GM21717 (cell line): ENCODE data around the gene POU2AF1.

ENCODE experiments used
- ATAC-seq: cut with Tn5 transposase; IDR thresholded peaks from one replicate; pipeline ENCODE4 v1.9.1; 2021; ENCODE audit warnings: mild to moderate bottlenecking, moderate library complexity; ENCODE audit not compliant: unreplicated experiment

Gene POU2AF1

GRCh38 chr11:111349191-111349695 lies 29.8 kb downstream of the POU2AF1 start:
- no peak for ATAC-seq

GRCh38 chr11:111348147-111348546 lies 30.9 kb downstream of the POU2AF1 start:
- ATAC-seq = no peak

- no peak for ATAC-seq
These were observed 31.4 kb downstream of the POU2AF1 start for GRCh38 chr11:111347723-111348115.

- no peak for ATAC-seq
These were observed 31.9 kb downstream of the POU2AF1 start for GRCh38 chr11:111347002-111347722.

DNA sequence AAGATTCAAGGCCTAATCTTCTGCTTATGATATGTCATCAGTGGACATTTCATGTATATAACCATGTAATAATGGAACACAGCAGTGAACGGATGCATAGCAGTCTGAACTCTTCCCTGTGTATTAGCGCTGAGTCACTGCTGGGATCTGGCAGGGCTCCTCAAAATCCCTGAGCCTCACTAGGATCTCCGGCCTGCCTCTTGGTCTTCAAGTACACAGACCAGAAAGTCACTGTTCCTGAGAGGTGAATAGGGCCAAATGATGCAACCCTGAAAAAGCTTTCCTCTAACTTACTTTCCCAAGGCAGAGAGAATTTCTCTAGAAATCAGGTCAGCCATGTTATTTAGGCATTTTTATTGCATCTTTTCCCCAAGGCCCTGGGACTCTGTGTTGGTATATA lies 35.0 kb downstream of the POU2AF1 start:
- no peak for ATAC-seq

DNA sequence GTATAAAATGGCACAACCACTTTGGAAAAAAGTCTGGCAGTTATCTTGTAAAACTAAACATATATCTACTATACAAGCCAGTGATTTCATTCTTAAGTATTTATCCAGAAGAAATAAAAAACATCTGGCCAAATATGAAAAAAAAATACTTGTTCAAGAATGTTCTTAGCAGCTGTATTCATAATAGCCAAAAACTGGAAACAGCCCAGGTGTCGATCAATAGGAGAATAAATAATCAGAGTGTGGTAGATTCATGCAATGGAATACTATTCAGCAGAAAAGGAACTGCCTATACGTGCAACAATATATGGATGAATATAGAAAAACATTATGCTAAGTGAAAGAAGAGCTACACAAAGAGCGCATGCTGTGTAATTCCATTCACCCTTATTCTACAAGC lies 36.7 kb downstream of the POU2AF1 start:
- ATAC-seq = no peak

DNA sequence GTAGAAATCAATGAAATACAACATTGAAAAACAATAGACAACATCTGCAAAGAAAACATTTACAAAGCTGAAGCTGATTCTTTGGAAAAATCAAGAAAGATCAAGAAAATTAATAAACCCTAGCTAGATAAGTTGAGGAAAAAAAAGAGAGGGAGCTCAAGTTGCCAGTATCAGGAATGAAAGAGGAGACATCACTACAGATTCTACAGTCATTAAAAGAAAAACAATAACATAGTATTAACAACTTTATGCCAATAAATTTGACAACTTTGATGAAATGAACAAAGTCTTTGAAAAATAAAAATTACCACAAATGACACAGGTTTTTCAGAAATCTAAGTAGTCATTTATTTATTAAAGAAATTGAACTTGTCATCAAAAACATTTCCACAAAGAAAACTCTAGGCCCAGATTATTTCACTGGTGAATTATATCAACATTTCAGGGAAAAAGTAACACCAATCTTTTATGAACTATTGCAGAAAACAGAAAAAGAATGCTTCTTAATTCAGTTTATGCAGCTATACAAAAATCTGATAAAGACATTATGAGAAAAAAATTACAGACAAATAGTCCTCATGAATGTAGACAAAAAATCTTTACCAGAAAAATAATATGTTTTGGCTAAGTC lies 39.2 kb downstream of the POU2AF1 start:
- no peak for ATAC-seq

DNA sequence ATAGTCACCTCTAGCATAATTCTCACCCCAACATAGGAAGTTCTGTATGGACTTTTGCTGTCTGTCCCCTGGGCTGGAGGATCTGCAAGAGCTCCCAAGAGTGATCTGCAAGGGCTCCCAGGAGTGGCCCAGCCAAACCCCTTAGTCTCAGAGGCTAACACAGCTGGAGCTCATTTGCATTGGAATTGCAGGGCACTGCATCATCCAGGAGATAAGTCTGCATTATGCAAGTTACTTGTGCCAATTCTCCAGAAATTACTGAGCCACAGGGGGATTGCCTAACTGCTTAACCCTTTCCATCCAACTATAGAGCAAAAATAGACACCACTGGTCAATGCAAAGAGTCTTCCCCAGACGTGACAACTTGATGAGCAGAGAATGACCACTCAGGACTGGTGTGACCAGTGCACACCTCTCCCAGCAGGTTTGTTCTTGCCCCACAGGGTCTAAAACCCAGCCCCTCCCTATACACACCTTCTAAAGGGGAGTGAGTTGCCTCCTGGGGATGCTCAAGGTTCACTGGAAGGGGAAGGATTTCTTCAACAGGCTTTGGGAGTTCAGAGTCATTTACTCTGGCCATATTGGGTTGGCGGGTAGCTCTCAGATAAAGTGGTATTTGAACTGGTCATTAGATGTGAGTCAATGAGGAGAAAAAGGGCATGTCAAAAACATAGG lies 42.4 kb downstream of the POU2AF1 start:
- ATAC-seq = no peak

DNA sequence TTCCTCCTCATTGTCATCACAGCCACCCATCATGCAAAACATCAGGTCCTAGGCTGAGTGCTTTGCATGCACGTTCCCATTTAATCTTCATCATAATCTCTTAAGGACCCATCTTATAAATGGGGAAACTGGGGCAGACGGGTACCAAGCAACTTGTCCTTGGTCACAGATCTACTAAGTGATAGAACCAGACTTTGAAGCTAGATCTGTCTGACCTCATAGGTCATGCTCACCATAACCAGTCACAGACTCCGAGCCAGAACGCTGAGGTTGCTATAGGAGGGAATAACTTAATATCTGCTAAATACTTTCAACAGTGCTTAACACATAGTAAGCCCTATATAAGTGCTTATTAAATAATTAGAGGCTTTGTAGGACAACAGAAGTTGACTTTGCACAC lies 43.0 kb downstream of the POU2AF1 start:
- no peak for ATAC-seq

DNA sequence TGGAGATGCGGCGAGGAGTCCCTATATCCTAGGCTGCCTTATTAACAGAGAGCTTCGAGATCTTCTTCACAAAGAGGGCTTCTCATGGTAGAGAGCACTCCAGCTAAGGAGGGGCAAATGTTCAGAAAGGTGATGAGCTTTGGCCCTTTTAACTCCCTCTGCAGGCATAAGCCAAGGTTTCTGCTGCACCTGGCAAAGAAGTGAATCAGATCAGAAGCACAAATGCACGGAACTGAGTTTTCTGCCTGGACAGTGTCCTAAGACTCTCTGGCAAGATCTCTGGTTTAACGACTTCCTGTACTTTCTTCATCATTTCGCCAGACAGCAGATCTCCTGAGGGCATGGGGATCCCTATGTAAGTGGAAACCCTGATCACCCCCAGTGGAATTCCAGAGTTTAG lies 43.5 kb downstream of the POU2AF1 start:
- ATAC-seq = no peak

GRCh38 chr11:111334532-111335502 lies 44.3 kb downstream of the POU2AF1 start:
- no peak for ATAC-seq

GRCh38 chr11:111331711-111332479 lies 47.2 kb downstream of the POU2AF1 start:
- ATAC-seq = no peak

GRCh38 chr11:111330234-111330893 lies 48.7 kb downstream of the POU2AF1 start:
- ATAC-seq = no peak

DNA sequence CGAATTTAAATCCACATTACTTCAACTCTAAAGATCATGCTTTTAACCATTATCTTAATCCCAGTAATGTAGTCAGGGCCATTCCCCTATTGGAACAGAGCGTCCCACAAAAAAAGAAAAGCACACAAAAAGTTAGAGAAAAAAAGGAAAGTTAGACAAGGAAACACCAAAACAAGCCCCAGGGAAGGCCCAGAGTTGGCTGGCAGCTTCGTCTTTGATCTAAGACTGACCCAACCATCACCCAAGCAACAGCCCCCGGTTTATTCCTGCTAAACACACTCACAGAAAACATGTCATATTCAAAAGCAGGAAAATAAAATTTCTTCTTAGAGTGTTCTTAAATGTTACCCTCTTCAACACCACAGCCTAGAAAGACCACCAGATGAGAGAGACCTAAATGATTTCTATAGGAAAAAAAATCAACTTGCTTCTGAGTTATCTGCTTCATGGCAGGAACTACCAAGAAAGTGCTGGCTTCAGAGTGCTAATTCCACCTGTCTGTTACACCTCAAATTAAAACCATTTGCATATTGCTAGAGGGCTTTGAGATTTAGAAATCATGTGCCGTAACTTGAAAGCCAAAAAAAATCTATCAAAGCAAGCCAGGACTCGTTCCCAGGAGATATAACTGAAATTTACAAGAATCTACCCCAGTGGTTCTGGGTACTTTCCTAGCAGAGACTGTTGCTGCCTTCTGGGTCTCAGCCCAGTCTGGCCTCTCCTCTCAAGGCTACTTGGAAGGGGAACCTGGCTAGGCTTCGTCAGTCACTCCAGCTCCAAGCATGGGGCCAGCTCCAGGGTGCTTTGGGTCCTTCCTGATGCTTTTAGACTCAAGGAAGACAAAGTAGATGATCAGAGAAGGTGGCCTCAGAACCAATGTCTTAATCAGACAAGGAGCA lies 49.5 kb downstream of the POU2AF1 start:
- no peak for ATAC-seq

GRCh38 chr11:111327908-111328624 lies 51.0 kb downstream of the POU2AF1 start:
- ATAC-seq = no peak

- ATAC-seq = no peak
These were observed 52.3 kb downstream of the POU2AF1 start for GRCh38 chr11:111326824-111327223.

GRCh38 chr11:111325259-111325658 lies 53.8 kb downstream of the POU2AF1 start:
- no peak for ATAC-seq

DNA sequence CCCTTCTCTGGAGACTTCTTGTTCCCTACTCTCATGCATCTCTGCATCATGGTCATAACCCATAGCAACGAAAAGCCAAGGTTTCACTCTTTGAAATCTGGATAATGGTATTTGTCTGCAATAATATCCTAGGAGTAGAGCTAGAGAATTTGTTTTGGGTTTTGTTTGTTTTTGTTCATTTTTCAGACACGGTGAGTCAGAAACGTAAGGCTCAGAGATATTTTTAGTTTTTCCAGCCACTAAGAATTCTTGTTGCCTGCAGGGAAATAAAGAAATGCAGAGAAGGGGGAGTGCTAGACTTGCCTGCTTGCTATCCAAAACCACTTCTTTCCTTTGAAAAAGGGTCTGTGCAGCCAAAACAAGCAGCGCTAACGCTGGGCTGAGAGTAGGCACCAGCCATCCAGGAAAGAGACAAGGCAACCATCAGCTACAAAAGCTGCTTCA lies 54.8 kb downstream of the POU2AF1 start:
- ATAC-seq = no peak
